Heart left ventricle (tissue), 13 donors: ENCODE results near the gene RPL18.

Experiments
- POLR2A ChIP-seq, 2 donors: fragments of 450-650 bp; IDR thresholded peaks; one replicate each; pipeline ENCODE4 v1.6.1; 2017; ENCODE audit warnings: antibody characterized with exemption in 2 of 2, mild to moderate bottlenecking in 2 of 2, moderate library complexity in 2 of 2
- TF ChIP-seq, protein P1 (sequence below), 12 donors: fragments of 200-600 bp; sonication (generic) in 4 of 12; IDR thresholded peaks; one replicate each; pipeline versions ENCODE4 v1.5.0 to v1.8.0; 2018 to 2022; ENCODE audit warnings: antibody characterized with exemption in 12 of 12, mild to moderate bottlenecking in 5 of 12
- donor health status: ischemic (EF 13 %, LVEDD 7.1; RV severe dilation, severe dysfunction).
- donor health status: DM: no; HTN: yes; CAD: no.
- donor health status: DM: no; HTN: no; CAD: no.
- donor health status: ischemic (EF 25% LVEDD 6.9; RV normal size, moderate dysfunction).
- donor health status: ischemic (EF 25% LVEDD 5.7; RV mildly dilated, moderate dysfunction).
- donor health status: ischemic (EF 35%, LVEDD 5.7; RV mildly dilated, moderate dysfunction).
- donor health status: nonischemic (EF 11% LVEDD 7.7; RV severe dilation, severe dysfunction).
- donor health status: DM: yes; HTN: yes; CAD: no.
- donor health status: PGD.
- donor health status: ischemic (EF 29% LVEDD 5.4; RV normal size, mild dysfunction).
- donor health status: nonischemic (EF 23%, LVEDD 6.1; RV moderate dilation, normal function).

DNA sequence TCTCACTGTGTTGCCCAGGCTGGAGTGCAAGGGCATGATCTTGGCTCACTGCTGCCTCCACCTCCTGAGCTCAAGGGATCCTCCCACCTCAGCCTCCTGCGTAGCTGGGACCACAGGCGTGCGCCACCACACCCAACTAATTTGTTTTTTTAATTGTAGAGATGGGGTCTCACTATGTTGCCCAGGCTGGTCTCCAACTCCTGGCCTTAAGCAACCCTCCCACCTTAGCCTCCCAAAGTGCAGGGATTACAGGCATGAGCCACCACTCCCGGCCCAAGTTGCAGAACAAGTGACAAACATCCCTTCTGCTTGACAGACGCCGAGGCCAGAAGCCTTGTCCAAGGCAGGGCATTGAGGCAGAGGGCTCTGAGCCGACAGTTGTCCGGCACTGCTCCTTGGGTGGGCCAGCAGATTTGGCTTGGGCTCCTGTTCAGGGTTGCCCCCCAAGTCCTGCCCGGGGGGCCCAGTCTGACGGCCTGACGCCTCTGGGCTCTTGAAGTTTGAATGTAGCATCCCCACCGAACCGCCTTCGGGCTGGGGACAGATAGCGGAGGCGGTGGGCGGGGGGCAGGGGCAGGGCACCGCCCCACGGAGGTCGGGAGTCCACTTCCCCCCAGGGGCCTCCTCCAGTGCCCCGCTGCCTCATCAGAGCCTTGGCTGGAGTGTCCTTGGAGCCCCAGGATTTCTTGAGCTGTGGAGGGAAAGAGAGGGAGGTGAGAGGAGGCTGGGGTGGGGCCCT is 18.1 kb downstream of the RPL18 start:
- TF ChIP-seq, protein P1, sequence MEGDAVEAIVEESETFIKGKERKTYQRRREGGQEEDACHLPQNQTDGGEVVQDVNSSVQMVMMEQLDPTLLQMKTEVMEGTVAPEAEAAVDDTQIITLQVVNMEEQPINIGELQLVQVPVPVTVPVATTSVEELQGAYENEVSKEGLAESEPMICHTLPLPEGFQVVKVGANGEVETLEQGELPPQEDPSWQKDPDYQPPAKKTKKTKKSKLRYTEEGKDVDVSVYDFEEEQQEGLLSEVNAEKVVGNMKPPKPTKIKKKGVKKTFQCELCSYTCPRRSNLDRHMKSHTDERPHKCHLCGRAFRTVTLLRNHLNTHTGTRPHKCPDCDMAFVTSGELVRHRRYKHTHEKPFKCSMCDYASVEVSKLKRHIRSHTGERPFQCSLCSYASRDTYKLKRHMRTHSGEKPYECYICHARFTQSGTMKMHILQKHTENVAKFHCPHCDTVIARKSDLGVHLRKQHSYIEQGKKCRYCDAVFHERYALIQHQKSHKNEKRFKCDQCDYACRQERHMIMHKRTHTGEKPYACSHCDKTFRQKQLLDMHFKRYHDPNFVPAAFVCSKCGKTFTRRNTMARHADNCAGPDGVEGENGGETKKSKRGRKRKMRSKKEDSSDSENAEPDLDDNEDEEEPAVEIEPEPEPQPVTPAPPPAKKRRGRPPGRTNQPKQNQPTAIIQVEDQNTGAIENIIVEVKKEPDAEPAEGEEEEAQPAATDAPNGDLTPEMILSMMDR (IDR thresholded peaks at IDR 0.05) = no peak
- no peak for TF ChIP-seq POLR2A (IDR thresholded peaks at IDR 0.05)
